Glutamatergic neuron (in vitro differentiated cells): ENCODE measurements around the gene JMJD1C. TPM values are rescaled to one million over a fixed set of nuclear protein-coding genes. Genes with fewer than 3 reads are reported as not detected.

Experiments used
- DNase-seq: peaks from one replicate; pipeline ENCODE4 v3.0.0; 2022
- H3K27ac Mint-ChIP-seq: one replicate; pipeline ENCODE4 v1.8.0; 2020; ENCODE audit warnings: mild to moderate bottlenecking, mixed read lengths, inconsistent platforms; ENCODE audit not compliant: unreplicated experiment
- H3K27me3 Mint-ChIP-seq: one replicate; pipeline ENCODE4 v1.8.0; 2020; ENCODE audit warnings: mild to moderate bottlenecking, moderate library complexity, mixed read lengths, inconsistent platforms; ENCODE audit not compliant: unreplicated experiment
- H3K36me3 Mint-ChIP-seq: one replicate; pipeline ENCODE4 v1.8.0; 2020; ENCODE audit warnings: mild to moderate bottlenecking, mixed read lengths, inconsistent platforms; ENCODE audit not compliant: unreplicated experiment
- H3K4me1 Mint-ChIP-seq: one replicate; pipeline ENCODE4 v1.8.0; 2020; ENCODE audit warnings: mild to moderate bottlenecking, low read depth, mixed read lengths, inconsistent platforms; ENCODE audit not compliant: unreplicated experiment
- H3K4me3 Mint-ChIP-seq: one replicate; pipeline ENCODE4 v1.8.0; 2020; ENCODE audit warnings: mild to moderate bottlenecking, mixed read lengths, inconsistent platforms; ENCODE audit not compliant: unreplicated experiment
- H3K9me3 Mint-ChIP-seq: one replicate; pipeline ENCODE4 v1.8.0; 2020; ENCODE audit warnings: mild to moderate bottlenecking, moderate library complexity, mixed read lengths, inconsistent platforms; ENCODE audit not compliant: unreplicated experiment
- CTCF ChIP-seq: fragments of 200-600 bp; sonication (generic); IDR thresholded peaks from one replicate; pipeline ENCODE4 v1.5.0; 2021; ENCODE audit not compliant: partially characterized antibody, unreplicated experiment
- total RNA-seq: library from RNA; stranded (reverse); fragmentation: NEBNext Ultra II Directional; extraction: Animal tissue kit (Norgen Biotek cat#: 25700); gene quantifications from one replicate; pipeline ENCODE4 v1.2.1, GENCODE V29; 2021; ENCODE audit not compliant: unreplicated experiment

Gene JMJD1C
- total RNA-seq, 1 donor from 2014 or later, result 110 TPM

- H3K4me1 Mint-ChIP-seq, result no peaks in the 10 kb centered on the region
- no peak for DNase-seq
- no peaks in the 10 kb centered on the region for H3K36me3 Mint-ChIP-seq
- no peak overlapping the region for H3K27ac Mint-ChIP-seq
- no peak overlapping the region for H3K4me3 Mint-ChIP-seq
- TF ChIP-seq CTCF, result no peak
- peaks cover 4% of the 10 kb centered on the region for H3K27me3 Mint-ChIP-seq
- peaks cover 2% of the 10 kb centered on the region for H3K9me3 Mint-ChIP-seq
These were observed 101.8 kb downstream of the JMJD1C start for GRCh38 chr10:63363951-63364350.

- no peak overlapping the region for H3K4me3 Mint-ChIP-seq
- no peak overlapping the region for H3K27ac Mint-ChIP-seq
- H3K36me3 Mint-ChIP-seq, result no peaks in the 10 kb centered on the region
- H3K9me3 Mint-ChIP-seq, result no peaks in the 10 kb centered on the region
- no peak for TF ChIP-seq CTCF
- no peaks in the 10 kb centered on the region for H3K4me1 Mint-ChIP-seq
- no peak for DNase-seq
- no peaks in the 10 kb centered on the region for H3K27me3 Mint-ChIP-seq
These were observed 110.1 kb downstream of the JMJD1C start for GRCh38 chr10:63355682-63356081.

- TF ChIP-seq CTCF, result no peak
- no peak for DNase-seq
- Mint-ChIP-seq H3K4me3 (no peak overlapping the region), H3K27me3 (no peaks in the 10 kb centered on the region), H3K9me3 (no peaks in the 10 kb centered on the region), H3K4me1 (peaks cover 3% of the 10 kb centered on the region), H3K27ac (no peak overlapping the region), H3K36me3 (no peaks in the 10 kb centered on the region)
These were observed 112.8 kb downstream of the JMJD1C start for GRCh38 chr10:63352976-63353375.

GRCh38 chr10:63348245-63348850, 117.4 kb downstream of the JMJD1C start:
- H3K36me3 Mint-ChIP-seq, result no peaks in the 10 kb centered on the region
- no peak overlapping the region for H3K27ac Mint-ChIP-seq
- H3K4me1 Mint-ChIP-seq, result peaks cover 3% of the 10 kb centered on the region
- no peak for TF ChIP-seq CTCF
- H3K9me3 Mint-ChIP-seq, result no peaks in the 10 kb centered on the region
- H3K4me3 Mint-ChIP-seq, result no peak overlapping the region
- H3K27me3 Mint-ChIP-seq, result no peaks in the 10 kb centered on the region
- no peak for DNase-seq

GRCh38 chr10:63346015-63346441, 119.7 kb downstream of the JMJD1C start:
- no peak for TF ChIP-seq CTCF
- no peak overlapping the region for H3K4me3 Mint-ChIP-seq
- H3K9me3 Mint-ChIP-seq, result no peaks in the 10 kb centered on the region
- H3K27me3 Mint-ChIP-seq, result no peaks in the 10 kb centered on the region
- DNase-seq, result no peak
- no peak overlapping the region for H3K27ac Mint-ChIP-seq
- peaks cover 3% of the 10 kb centered on the region for H3K4me1 Mint-ChIP-seq
- no peaks in the 10 kb centered on the region for H3K36me3 Mint-ChIP-seq
